ENCODE data around the gene SCN7A.

DNA sequence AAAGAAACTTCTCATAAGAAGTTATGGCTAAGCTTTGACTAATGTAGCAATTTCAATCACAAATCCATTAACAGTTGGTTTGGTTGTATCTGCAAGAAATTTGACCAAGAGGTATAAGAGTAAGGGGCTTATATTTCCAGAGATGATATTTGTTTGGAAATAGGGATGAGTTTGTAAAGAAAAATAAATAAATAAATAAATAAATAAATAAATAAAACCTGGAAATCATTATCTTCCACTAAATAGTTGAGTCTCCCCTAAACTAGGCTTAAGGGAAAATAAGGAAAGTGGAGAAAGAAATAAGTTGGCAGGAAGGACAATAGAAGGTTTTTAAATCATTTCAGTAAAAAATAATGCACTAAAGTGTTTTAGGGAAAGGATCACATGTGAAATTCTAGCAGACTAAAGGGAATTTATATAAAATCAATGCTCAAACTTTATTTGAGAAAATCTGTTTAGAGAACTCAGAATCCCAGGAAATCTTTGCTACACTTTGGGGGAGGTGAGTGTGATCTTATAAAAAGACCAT is 23.5 kb upstream of the SCN7A start:
- TF ChIP-seq, protein P1, sequence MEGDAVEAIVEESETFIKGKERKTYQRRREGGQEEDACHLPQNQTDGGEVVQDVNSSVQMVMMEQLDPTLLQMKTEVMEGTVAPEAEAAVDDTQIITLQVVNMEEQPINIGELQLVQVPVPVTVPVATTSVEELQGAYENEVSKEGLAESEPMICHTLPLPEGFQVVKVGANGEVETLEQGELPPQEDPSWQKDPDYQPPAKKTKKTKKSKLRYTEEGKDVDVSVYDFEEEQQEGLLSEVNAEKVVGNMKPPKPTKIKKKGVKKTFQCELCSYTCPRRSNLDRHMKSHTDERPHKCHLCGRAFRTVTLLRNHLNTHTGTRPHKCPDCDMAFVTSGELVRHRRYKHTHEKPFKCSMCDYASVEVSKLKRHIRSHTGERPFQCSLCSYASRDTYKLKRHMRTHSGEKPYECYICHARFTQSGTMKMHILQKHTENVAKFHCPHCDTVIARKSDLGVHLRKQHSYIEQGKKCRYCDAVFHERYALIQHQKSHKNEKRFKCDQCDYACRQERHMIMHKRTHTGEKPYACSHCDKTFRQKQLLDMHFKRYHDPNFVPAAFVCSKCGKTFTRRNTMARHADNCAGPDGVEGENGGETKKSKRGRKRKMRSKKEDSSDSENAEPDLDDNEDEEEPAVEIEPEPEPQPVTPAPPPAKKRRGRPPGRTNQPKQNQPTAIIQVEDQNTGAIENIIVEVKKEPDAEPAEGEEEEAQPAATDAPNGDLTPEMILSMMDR (IDR thresholded peaks at IDR 0.05) = no peak
- TF ChIP-seq POLR2A (IDR thresholded peaks at IDR 0.05) = no peak

Measured in esophagus squamous epithelium (tissue), 4 donors.